Measurements from ENCODE around the gene GRWD1. TPM values are rescaled to one million over a fixed set of nuclear protein-coding genes. Genes with fewer than 3 reads are reported as not detected.

GRWD1 gene
- total and polyA plus RNA-seq, 4 donors = 8.9 to 38.1 (median 21.9) TPM

GRCh38 chr19:48405010-48405659 lies 40.6 kb upstream of the GRWD1 start:
- no peak for DNase-seq
- WGBS, 2 donors = 87 to 90% methylated on average over 27 of the region's 27 CpGs
- Histone ChIP-seq H3K9ac (ENCODE audit: insufficient read depth in 1 of 2, low read length in 2 of 2) (no peak overlapping the region), H3K36me3 (ENCODE audit: control insufficient read depth in 4 of 4, insufficient read depth in 4 of 4, low read length in 4 of 4) (no peaks in the 10 kb centered on the region), H3K4me1 (ENCODE audit: control insufficient read depth in 5 of 5, insufficient read depth in 5 of 5, low read length in 5 of 5) (no peaks in the 10 kb centered on the region), H3K27ac (ENCODE audit: low read depth in 1 of 2, low read length in 1 of 2) (no peak overlapping the region), H3K9me3 (ENCODE audit: control insufficient read depth in 4 of 4, insufficient read depth in 3 of 4, low read length in 3 of 4) (peaks cover 0 to 7% (median 0%) of the 10 kb centered on the region in 4 donors), H3K27me3 (ENCODE audit: control insufficient read depth in 3 of 3, insufficient read depth in 3 of 3, low read length in 2 of 3) (peaks cover 0 to 4% (median 0%) of the 10 kb centered on the region in 3 donors), H3K4me3 (no peak overlapping the region)
- TF ChIP-seq, protein P1, sequence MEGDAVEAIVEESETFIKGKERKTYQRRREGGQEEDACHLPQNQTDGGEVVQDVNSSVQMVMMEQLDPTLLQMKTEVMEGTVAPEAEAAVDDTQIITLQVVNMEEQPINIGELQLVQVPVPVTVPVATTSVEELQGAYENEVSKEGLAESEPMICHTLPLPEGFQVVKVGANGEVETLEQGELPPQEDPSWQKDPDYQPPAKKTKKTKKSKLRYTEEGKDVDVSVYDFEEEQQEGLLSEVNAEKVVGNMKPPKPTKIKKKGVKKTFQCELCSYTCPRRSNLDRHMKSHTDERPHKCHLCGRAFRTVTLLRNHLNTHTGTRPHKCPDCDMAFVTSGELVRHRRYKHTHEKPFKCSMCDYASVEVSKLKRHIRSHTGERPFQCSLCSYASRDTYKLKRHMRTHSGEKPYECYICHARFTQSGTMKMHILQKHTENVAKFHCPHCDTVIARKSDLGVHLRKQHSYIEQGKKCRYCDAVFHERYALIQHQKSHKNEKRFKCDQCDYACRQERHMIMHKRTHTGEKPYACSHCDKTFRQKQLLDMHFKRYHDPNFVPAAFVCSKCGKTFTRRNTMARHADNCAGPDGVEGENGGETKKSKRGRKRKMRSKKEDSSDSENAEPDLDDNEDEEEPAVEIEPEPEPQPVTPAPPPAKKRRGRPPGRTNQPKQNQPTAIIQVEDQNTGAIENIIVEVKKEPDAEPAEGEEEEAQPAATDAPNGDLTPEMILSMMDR (IDR thresholded peaks at IDR 0.05; ENCODE audit: control extremely low read depth, extremely low read depth) = no peak
- no peak for ATAC-seq (ENCODE audit: insufficient read depth, low FRiP score)

GRCh38 chr19:48405850-48406249 lies 39.9 kb upstream of the GRWD1 start:
- Histone ChIP-seq H3K9me3 (ENCODE audit: control insufficient read depth in 4 of 4, insufficient read depth in 3 of 4, low read length in 3 of 4) (peaks cover 0 to 7% (median 0%) of the 10 kb centered on the region in 4 donors), H3K4me3 (no peak overlapping the region), H3K27me3 (ENCODE audit: control insufficient read depth in 3 of 3, insufficient read depth in 3 of 3, low read length in 2 of 3) (peaks cover 0 to 4% (median 0%) of the 10 kb centered on the region in 3 donors), H3K27ac (ENCODE audit: low read depth in 1 of 2, low read length in 1 of 2) (no peak overlapping the region), H3K36me3 (ENCODE audit: control insufficient read depth in 4 of 4, insufficient read depth in 4 of 4, low read length in 4 of 4) (no peaks in the 10 kb centered on the region), H3K4me1 (ENCODE audit: control insufficient read depth in 5 of 5, insufficient read depth in 5 of 5, low read length in 5 of 5) (no peaks in the 10 kb centered on the region), H3K9ac (ENCODE audit: insufficient read depth in 1 of 2, low read length in 2 of 2) (no peak overlapping the region)
- TF ChIP-seq, protein P1 (IDR thresholded peaks at IDR 0.05; ENCODE audit: control extremely low read depth, extremely low read depth) = no peak
- ATAC-seq (ENCODE audit: insufficient read depth, low FRiP score) = no peak
- no peak for DNase-seq
- 78 to 82% methylated on average over 13 of the region's 13 CpGs for WGBS, 2 donors

DNA sequence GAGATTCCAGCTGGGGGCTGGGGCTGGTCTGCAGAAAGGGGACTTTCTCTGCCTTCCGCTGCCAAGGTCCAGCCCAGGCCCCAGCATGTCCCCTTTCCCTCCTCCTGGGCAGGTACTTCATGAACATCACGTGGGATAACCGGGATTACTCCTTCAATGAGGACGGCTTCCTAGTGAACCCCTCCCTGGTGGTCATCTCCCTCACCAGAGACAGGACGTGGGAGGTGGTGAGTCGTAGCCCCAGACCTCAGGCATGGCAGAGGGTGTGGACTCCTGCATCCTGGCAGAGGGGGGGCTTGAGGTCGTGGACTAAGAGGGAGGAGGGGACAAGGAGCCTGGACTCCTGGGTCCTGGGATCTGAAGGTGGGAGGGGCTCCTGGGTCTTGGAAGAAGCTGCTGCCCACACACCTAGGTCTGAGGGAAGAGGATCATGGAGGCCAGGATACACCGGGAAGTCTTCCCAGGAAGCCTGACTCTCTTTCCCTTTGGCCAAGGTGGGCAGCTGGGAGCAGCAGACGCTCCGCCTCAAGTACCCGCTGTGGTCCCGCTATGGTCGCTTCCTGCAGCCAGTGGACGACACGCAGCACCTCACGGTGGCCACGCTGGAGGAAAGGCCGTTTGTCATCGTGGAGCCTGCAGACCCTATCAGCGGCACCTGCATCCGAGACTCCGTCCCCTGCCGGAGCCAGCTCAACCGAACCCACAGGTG lies 31.8 kb upstream of the GRWD1 start:
- Histone ChIP-seq H3K9ac (ENCODE audit: insufficient read depth in 1 of 2, low read length in 2 of 2) (no peak overlapping the region), H3K27me3 (ENCODE audit: control insufficient read depth in 3 of 3, insufficient read depth in 3 of 3, low read length in 2 of 3) (peaks cover 0 to 6% (median 0%) of the 10 kb centered on the region in 3 donors), H3K9me3 (ENCODE audit: control insufficient read depth in 4 of 4, insufficient read depth in 3 of 4, low read length in 3 of 4) (no peaks in the 10 kb centered on the region), H3K4me1 (ENCODE audit: control insufficient read depth in 5 of 5, insufficient read depth in 5 of 5, low read length in 5 of 5) (peaks cover 0 to 5% (median 0%) of the 10 kb centered on the region in 5 donors), H3K36me3 (ENCODE audit: control insufficient read depth in 4 of 4, insufficient read depth in 4 of 4, low read length in 4 of 4) (no peaks in the 10 kb centered on the region), H3K27ac (ENCODE audit: low read depth in 1 of 2, low read length in 1 of 2) (no peak overlapping the region), H3K4me3 (no peak overlapping the region)
- ATAC-seq (ENCODE audit: insufficient read depth, low FRiP score) (no peak), DNase-seq (no peak)
- TF ChIP-seq, protein P1 (IDR thresholded peaks at IDR 0.05; ENCODE audit: control extremely low read depth, extremely low read depth) = no peak
- WGBS, 2 donors = 43 to 56% methylated on average over 24 of the region's 24 CpGs

All from lung (tissue), 12 donors.